ENCODE data around the gene RAI1. TPM values are rescaled to one million over a fixed set of nuclear protein-coding genes. Genes with fewer than 3 reads are reported as not detected.
A peak's percentile ranks its signal among the peaks of the same experiment; 100 is the strongest.

The RAI1 gene
- total and polyA plus RNA-seq, 4 experiments from 2014 or later = 0.35 to 19.5 (median 9.7) TPM

DNA sequence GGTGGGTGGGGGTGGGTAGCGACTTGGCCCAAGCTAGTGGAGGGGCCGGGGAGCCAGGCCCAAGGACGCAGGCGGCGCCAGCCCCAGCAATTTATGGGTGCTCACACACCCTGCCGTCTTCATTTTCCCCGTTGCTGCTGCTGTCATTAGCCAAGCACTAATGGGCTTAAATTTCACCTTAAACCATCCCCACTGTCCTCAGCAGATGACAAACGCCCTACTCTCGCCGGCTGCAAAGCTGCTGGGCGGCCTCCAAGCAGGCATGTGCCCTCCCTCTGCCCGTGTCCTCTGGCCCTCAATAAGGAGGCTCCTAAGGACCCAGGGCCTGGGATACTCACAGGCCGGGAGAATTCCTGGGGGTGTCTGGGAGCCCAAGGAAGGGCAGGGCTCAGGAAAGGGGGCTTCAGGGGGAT is 89.4 kb downstream of the RAI1 start:
- ChIA-PET POLR2A (ENCODE audit: partially characterized antibody) (no interaction called here), CTCF (ENCODE audit: partially characterized antibody) (no interaction called here)
- Histone ChIP-seq H3K4me1 (ENCODE audit: insufficient read depth, low read length) (no peaks in the 10 kb centered on the region), H3K4me3 (ENCODE audit: low read length in 2 of 2) (no peak overlapping the region), H3K27me3 (ENCODE audit: insufficient read depth, low read length) (no peaks in the 10 kb centered on the region), H3K27ac (ENCODE audit: low read depth, low read length) (no peak overlapping the region), H3K9me3 (ENCODE audit: control insufficient read depth in 1 of 2, low read length in 2 of 2) (no peaks in the 10 kb centered on the region), H3K36me3 (ENCODE audit: insufficient read depth, low read length) (no peaks in the 10 kb centered on the region)
- no peak for DNase-seq
- peaks cover 0 to 2% (median 0%) of the 10 kb centered on the region in 8 donors for H3K9me3 Mint-ChIP-seq
- H3K27ac Mint-ChIP-seq = peak overlapping the region in 1 of 7 donors; percentile 60
- no peak overlapping the region for H3K4me3 Mint-ChIP-seq
- peaks cover 0 to 11% (median 2%) of the 10 kb centered on the region in 4 donors for H3K4me1 Mint-ChIP-seq
- intact Hi-C loops (cut with micrococcal nuclease) = no loop called here
- H3K36me3 Mint-ChIP-seq = no peaks in the 10 kb centered on the region
- H3K27me3 Mint-ChIP-seq = no peaks in the 10 kb centered on the region

DNA sequence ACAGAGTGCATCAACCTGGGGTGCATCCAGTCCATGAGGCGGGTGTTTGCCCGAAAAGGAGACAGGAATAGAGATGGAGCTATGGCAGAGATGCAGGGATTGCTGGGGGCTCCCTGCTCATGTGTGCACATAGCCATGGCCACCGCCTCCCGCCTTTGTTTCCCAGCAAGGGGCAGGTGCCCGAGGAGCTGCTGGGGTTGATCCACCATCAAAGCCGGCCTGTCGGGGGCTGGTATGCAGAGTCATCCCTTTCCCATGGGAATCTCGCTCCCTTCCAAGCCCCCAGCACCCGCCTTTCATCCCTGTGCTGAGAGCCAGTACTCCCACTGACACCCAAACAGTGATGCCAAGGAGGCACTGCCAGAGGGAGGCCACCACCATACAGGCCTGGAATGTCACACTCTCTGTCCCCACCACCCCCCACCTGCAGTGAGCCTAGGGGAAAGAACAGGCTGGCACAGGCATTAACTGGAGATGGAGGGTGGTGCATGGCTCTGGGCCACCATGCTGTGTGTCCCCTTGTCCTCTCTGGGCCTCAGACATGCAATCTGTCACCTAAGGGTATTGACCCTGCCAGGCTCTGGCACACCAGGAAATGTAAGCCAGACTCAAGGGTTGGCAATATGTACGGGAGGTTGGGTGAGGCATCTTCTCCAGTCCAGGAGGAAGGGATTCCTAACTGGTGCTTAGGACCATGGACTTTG is 90.4 kb downstream of the RAI1 start:
- Histone ChIP-seq H3K27ac (ENCODE audit: low read depth, low read length) (no peak overlapping the region), H3K4me3 (ENCODE audit: low read length in 2 of 2) (no peak overlapping the region), H3K9me3 (ENCODE audit: control insufficient read depth in 1 of 2, low read length in 2 of 2) (no peaks in the 10 kb centered on the region), H3K4me1 (ENCODE audit: insufficient read depth, low read length) (no peaks in the 10 kb centered on the region), H3K36me3 (ENCODE audit: insufficient read depth, low read length) (no peaks in the 10 kb centered on the region), H3K27me3 (ENCODE audit: insufficient read depth, low read length) (no peaks in the 10 kb centered on the region)
- intact Hi-C loops (cut with micrococcal nuclease) = no loop called here
- Mint-ChIP-seq H3K9me3 (no peaks in the 10 kb centered on the region), H3K4me3 (no peak overlapping the region), H3K36me3 (no peaks in the 10 kb centered on the region), H3K4me1 (peaks cover 0 to 5% (median 2%) of the 10 kb centered on the region in 4 donors), H3K27ac (peak overlapping the region in 1 of 7 donors; percentile 13), H3K27me3 (no peaks in the 10 kb centered on the region)
- ChIA-PET POLR2A (ENCODE audit: partially characterized antibody) (no interaction called here), CTCF (ENCODE audit: partially characterized antibody) (no interaction called here)
- no peak for DNase-seq

DNA sequence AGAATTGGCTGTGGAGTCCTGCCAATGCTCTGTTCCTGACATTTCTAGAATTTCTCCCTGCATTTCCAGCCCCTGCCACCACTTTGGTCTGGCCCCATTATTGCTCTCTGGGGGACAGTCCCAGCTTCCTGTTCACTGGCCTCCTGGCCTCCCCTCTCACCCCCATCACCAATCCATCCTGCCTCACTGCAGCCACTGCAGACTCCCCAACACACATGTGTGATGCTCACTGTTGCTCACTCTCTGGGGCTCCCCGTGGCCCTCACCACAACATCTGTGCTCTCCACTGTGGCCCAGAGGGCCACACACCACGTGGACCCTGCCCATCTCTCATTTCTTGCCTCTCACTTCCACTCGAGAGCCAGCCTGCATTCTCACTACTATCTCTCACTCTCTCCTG is 91.0 kb downstream of the RAI1 start:
- Mint-ChIP-seq H3K4me3 (no peak overlapping the region), H3K9me3 (no peaks in the 10 kb centered on the region), H3K36me3 (no peaks in the 10 kb centered on the region), H3K27me3 (no peaks in the 10 kb centered on the region), H3K27ac (peak overlapping the region in 4 of 7 donors; percentile 54 to 88 (median 74)), H3K4me1 (peaks cover 0 to 5% (median 2%) of the 10 kb centered on the region in 4 donors)
- intact Hi-C loops (cut with micrococcal nuclease) = no loop called here
- Histone ChIP-seq H3K9me3 (ENCODE audit: control insufficient read depth in 1 of 2, low read length in 2 of 2) (no peaks in the 10 kb centered on the region), H3K36me3 (ENCODE audit: insufficient read depth, low read length) (no peaks in the 10 kb centered on the region), H3K27ac (ENCODE audit: low read depth, low read length) (no peak overlapping the region), H3K27me3 (ENCODE audit: insufficient read depth, low read length) (no peaks in the 10 kb centered on the region), H3K4me3 (ENCODE audit: low read length in 2 of 2) (no peak overlapping the region), H3K4me1 (ENCODE audit: insufficient read depth, low read length) (no peaks in the 10 kb centered on the region)
- ChIA-PET CTCF (ENCODE audit: partially characterized antibody) (no interaction called here), POLR2A (ENCODE audit: partially characterized antibody) (no interaction called here)
- no peak for DNase-seq

DNA sequence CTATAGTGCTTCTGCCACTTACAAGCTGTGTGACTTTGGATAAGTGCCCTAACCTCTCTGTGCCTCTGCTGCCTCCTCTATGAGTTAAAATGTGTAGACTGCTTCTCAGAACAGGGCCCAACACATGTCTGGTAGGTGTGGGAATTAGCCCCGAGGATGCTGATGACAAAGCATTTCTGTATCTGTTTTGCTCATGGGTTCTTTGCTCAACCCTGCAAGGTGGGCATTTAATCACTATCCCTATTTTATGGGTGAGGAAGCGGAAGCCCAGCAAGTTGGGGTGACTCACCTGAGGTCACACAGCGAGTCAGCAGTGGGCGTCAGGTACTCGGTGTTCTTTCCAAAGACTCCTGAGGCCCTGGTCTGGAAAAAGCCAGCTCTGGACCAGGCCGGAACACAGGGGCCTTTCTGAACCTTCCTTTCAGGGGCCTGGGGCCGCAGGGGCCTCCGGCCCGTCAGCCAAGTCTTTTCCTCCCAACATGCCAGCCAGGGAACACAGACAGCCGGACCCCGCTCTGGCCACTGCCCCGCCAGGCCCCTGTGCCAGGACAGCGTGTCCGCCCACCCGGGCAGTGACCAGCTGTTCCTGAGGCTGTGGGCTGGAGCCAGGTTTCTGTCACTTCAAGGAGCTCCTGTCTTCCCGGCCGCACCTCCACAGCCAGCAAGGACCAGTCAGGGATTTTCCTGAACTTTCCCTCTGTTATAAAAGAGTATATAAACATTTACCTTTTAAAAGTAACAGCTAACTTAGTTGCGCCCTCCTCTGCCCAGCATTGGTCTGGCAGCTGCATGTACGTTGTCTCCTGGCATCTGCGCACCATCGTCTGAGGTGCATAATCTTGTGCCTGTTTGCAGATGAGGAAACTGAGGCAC is 93.0 kb downstream of the RAI1 start:
- H3K27me3 ChIP-seq (ENCODE audit: insufficient read depth, low read length) = no peaks in the 10 kb centered on the region
- Mint-ChIP-seq H3K27me3 (no peaks in the 10 kb centered on the region), H3K27ac (peak overlapping the region in 2 of 7 donors; percentile 23 to 60), H3K36me3 (no peaks in the 10 kb centered on the region), H3K4me3 (no peak overlapping the region), H3K4me1 (peaks cover 0 to 5% (median 2%) of the 10 kb centered on the region in 4 donors), H3K9me3 (no peaks in the 10 kb centered on the region)
- intact Hi-C loops (cut with micrococcal nuclease) = no loop called here
- no peaks in the 10 kb centered on the region for H3K36me3 ChIP-seq (ENCODE audit: insufficient read depth, low read length)
- no peaks in the 10 kb centered on the region for H3K9me3 ChIP-seq (ENCODE audit: control insufficient read depth in 1 of 2, low read length in 2 of 2)
- POLR2A ChIA-PET (ENCODE audit: partially characterized antibody) = no interaction called here
- H3K4me1 ChIP-seq (ENCODE audit: insufficient read depth, low read length) = no peaks in the 10 kb centered on the region
- CTCF ChIA-PET (ENCODE audit: partially characterized antibody) = interaction anchor here (0.5 kb wide), 1 partner anchor 711 kb away, joined by 3 read pairs; no protein-coding TSS in a partner anchor
- no peak for DNase-seq
- no peak overlapping the region for H3K4me3 ChIP-seq (ENCODE audit: low read length in 2 of 2)
- no peak overlapping the region for H3K27ac ChIP-seq (ENCODE audit: low read depth, low read length)

DNA sequence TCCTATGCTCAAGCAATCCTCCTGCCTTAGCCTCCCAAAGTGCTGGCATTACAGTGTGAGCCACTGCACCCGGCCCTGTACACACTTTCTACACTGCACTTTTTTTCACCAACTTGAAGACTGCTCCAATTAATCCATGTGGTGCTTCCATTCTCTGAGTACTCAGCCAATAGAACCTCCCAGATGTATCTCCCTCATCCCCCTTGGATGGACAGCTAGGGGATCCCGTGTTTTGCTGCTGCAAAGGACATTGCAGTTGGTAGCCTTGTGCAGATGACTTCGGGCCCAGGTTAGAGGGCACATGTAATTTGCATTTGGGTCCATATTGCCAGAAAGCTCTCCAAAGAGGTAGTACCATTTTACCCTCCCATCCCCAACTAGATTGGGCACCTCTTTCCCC is 95.6 kb downstream of the RAI1 start:
- Histone ChIP-seq H3K27ac (ENCODE audit: low read depth, low read length) (no peak overlapping the region), H3K9me3 (ENCODE audit: control insufficient read depth in 1 of 2, low read length in 2 of 2) (no peaks in the 10 kb centered on the region), H3K36me3 (ENCODE audit: insufficient read depth, low read length) (no peaks in the 10 kb centered on the region), H3K4me3 (ENCODE audit: low read length in 2 of 2) (no peak overlapping the region), H3K4me1 (ENCODE audit: insufficient read depth, low read length) (no peaks in the 10 kb centered on the region), H3K27me3 (ENCODE audit: insufficient read depth, low read length) (no peaks in the 10 kb centered on the region)
- Mint-ChIP-seq H3K4me1 (peaks cover 0 to 5% (median 2%) of the 10 kb centered on the region in 4 donors), H3K9me3 (no peaks in the 10 kb centered on the region), H3K27ac (peak overlapping the region in 3 of 7 donors; percentile 22 to 26 (median 24)), H3K27me3 (no peaks in the 10 kb centered on the region), H3K4me3 (no peak overlapping the region), H3K36me3 (no peaks in the 10 kb centered on the region)
- intact Hi-C loops (cut with micrococcal nuclease) = no loop called here
- no peak for DNase-seq
- ChIA-PET CTCF (ENCODE audit: partially characterized antibody) (interaction anchor here (1.2 kb wide), 1 partner anchor 142 kb away, joined by 3 read pairs; no protein-coding TSS in a partner anchor), POLR2A (ENCODE audit: partially characterized antibody) (no interaction called here)

DNA sequence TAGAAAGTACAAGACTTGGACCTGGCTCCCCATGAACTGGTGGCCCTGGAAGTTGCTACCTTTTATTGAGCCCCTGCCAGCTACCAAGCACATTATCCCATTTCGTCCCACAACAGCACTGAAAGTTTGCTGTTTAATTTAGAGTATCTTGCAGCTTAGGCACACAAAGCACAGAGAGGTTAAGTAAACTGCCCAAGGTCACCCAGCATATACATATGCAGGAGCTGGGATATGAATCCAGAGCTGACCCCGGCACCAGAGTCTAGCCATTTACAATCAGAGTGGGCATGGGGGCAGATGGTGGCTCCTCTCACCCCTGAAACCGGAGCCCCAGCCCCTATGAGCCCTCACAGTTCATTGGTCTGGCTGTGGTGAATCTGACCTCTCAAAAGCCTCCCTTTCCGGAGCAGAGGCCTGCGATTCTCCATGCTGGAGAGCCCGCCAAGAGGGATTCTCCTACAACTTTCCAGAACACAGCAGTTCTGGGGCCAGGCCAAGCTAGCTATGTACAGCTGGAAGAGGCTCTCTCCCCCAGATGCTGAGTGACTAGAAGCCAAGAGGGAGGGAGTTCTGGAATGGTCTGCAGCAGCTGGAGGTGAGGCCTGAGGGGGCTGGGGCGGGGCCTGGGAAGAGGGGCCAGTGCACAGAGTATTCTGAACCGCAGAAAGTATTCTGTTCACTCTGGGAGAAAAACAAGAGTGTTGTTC is 97.2 kb downstream of the RAI1 start:
- Histone ChIP-seq H3K4me3 (ENCODE audit: low read length in 2 of 2) (no peak overlapping the region), H3K36me3 (ENCODE audit: insufficient read depth, low read length) (no peaks in the 10 kb centered on the region), H3K4me1 (ENCODE audit: insufficient read depth, low read length) (peaks cover 2% of the 10 kb centered on the region), H3K27ac (ENCODE audit: low read depth, low read length) (no peak overlapping the region), H3K27me3 (ENCODE audit: insufficient read depth, low read length) (no peaks in the 10 kb centered on the region), H3K9me3 (ENCODE audit: control insufficient read depth in 1 of 2, low read length in 2 of 2) (no peaks in the 10 kb centered on the region)
- H3K36me3 Mint-ChIP-seq = no peaks in the 10 kb centered on the region
- H3K27ac Mint-ChIP-seq = peak overlapping the region in 2 of 7 donors; percentile 7 to 47
- peaks cover 0 to 2% (median under 1%) of the 10 kb centered on the region in 4 donors for H3K4me1 Mint-ChIP-seq
- ChIA-PET CTCF (ENCODE audit: partially characterized antibody) (no interaction called here), POLR2A (ENCODE audit: partially characterized antibody) (interaction anchor here (1.2 kb wide), 1 partner anchor 39 kb away, joined by 3 read pairs; no protein-coding TSS in a partner anchor)
- H3K27me3 Mint-ChIP-seq = no peaks in the 10 kb centered on the region
- no peak overlapping the region for H3K4me3 Mint-ChIP-seq
- no peaks in the 10 kb centered on the region for H3K9me3 Mint-ChIP-seq
- DNase-seq = no peak
- intact Hi-C loops (cut with micrococcal nuclease) = no loop called here
